Measurements from ENCODE around the gene SLC35F3.

SLC35F3 gene

GRCh38 chr1:233912909-233913308 is 8.4 kb downstream of the SLC35F3 start:
- no peak for DNase-seq

DNA sequence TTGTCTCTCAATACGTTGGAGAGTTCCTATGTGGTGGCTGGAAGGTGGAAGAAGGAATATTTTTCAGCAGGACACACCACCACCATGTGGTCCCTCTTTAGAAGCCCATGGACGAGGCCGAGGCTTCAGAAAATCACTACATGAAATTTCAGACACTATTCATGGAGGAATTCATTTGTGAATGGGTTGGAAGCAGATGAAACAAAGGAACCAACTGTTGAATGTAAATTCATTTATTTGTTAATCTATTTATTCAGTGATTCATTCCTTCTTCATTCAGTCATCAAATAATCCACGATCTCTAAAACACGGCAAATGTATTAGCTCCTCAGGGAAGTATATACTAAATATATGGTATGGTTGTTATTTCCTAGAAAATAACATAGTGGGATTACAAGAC is 12.2 kb downstream of the SLC35F3 start:
- DNase-seq, result no peak

GRCh38 chr1:233919786-233920185 is 15.3 kb downstream of the SLC35F3 start:
- DNase-seq, result no peak

DNA sequence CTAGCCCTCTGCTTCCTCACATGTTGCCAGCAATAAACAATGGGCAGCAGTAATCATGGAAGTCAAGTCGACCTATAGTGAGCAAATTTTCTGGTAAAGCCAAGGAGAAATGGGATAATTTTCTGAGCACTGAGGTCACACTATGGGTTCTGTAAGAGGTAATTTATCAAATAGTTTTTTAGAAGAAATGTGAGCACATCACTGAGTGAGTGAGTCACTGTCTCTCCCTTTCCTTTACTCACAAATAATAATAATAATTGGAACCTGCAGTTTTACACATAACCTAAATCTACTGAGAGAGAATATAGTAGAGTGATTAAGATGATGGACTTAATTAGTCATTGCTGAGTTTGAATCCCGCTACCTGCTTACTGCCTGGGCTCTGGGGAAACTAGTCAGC is 23.6 kb downstream of the SLC35F3 start:
- no peak for DNase-seq

GRCh38 chr1:233933339-233933738 is 28.9 kb downstream of the SLC35F3 start:
- no peak for DNase-seq

- no peak for DNase-seq
Measured at GRCh38 chr1:233935297-233935868, 30.9 kb downstream of the SLC35F3 start.

- no peak for DNase-seq
Measured at GRCh38 chr1:233936422-233936821, 31.9 kb downstream of the SLC35F3 start.

DNA sequence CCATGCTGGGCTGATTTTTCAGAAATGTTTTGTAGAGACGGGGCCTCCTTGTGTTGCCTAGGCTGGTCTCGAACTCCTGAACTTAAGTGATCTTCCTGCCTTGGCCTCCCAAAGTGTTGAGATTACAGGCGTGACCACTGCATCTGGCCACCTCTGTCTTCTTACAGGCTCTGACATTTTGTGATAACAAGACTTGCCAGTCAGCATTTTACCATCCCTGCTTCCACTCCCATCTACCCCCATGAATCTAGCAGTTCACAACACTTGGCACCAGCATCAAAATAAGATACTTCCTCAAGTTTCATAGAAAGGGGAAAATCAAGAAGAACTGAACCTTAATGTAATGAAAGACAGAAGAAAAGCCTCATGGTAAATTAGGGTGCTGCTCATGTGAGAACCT is 32.4 kb downstream of the SLC35F3 start:
- DNase-seq, result no peak

GRCh38 chr1:233938476-233938875 is 34.0 kb downstream of the SLC35F3 start:
- no peak for DNase-seq

DNA sequence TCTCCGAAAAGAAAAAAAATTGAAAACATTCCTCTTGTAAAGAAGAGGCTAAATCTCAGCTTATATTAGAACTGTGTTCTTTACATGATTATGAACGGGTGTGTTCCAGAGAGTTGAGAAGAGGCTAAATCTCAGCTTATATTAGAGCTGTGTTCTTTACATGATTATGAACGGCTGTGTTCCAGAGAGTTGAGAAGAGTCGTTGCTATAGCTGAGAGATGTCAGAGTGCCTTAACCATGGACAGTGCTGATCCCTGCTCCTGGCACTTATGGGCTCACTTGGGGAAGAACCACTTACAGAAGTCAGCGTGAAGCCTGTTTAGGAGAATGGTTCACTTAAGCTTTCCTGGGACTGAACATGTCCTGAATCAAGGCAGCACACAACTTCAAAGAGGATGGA is 35.0 kb downstream of the SLC35F3 start:
- DNase-seq, result no peak

GRCh38 chr1:233940908-233941307 is 36.4 kb downstream of the SLC35F3 start:
- DNase-seq, result no peak

GRCh38 chr1:233944601-233945000 is 40.1 kb downstream of the SLC35F3 start:
- DNase-seq, result no peak

- no peak for DNase-seq
Measured at GRCh38 chr1:233945573-233945972, 41.1 kb downstream of the SLC35F3 start.

- no peak for DNase-seq
Measured at GRCh38 chr1:233945979-233946378, 41.5 kb downstream of the SLC35F3 start.

DNA sequence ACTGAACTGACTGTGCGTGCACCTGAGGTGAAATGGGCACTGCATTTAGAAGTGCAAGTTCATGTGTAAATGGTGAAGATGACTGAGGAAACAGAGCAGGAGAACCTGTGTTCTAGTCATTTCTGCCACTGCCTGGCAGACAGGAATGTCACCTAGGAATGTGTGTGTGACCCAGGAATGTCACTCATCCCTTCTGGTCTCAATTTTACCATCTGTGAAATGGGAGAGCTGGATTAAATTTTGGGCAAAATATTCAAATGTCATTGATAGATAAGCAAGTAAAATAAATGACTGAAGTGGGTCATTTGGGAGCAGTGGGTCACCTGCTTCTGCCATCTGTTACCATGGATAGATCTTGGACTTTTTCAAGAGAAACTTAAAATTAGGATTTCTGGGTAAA is 42.2 kb downstream of the SLC35F3 start:
- no peak for DNase-seq

- no peak for DNase-seq
Measured at GRCh38 chr1:233951804-233952203, 47.3 kb downstream of the SLC35F3 start.

GRCh38 chr1:233957691-233958090 is 53.2 kb downstream of the SLC35F3 start:
- DNase-seq, result no peak

DNA sequence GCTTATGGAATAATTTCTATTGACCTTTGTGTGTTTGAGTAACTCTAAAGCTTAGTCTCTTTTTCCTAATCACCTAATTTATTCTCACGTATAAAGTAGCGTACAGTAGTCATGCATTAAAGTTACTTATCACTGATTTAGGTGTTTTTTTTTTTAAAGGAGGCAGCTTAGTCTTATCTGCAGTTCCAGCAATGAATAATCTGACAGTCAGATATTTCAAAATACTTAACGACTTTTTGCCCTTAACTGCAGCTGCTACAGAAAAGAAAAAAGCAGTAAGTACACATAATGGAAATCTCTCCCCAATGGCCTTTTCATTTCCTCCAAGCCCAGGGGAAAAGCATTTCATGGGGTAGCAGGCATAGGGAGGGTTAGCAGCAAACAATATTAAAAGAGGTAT is 54.6 kb downstream of the SLC35F3 start:
- no peak for DNase-seq

- no peak for DNase-seq
Measured at GRCh38 chr1:233959971-233960370, 55.5 kb downstream of the SLC35F3 start.

- no peak for DNase-seq
Measured at GRCh38 chr1:233960386-233960785, 55.9 kb downstream of the SLC35F3 start.

DNA sequence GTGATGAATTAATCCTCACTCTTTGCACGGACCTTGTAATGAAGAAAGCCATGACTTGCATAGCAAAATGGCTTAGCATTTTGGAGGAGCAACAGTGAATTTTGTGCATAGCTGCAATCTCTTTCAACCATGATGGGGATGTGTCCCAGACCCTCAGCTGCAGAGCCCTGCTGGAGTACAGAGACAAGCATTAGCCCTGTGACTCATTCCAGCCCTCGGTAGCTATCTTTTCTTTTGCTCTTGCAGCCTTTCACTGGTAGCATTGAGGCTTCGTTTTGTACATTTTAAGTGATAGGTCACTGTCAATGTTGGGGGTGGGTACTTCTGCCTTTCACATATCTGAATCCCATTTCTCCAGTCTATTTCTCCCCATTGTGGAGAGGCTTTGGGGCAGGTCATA is 58.4 kb downstream of the SLC35F3 start:
- no peak for DNase-seq

GRCh38 chr1:233965856-233966255 is 61.4 kb downstream of the SLC35F3 start:
- no peak for DNase-seq

GRCh38 chr1:233971753-233972152 is 67.3 kb downstream of the SLC35F3 start:
- no peak for DNase-seq

GRCh38 chr1:233972563-233972950 is 68.1 kb downstream of the SLC35F3 start:
- no peak for DNase-seq

- no peak for DNase-seq
Measured at GRCh38 chr1:233972951-233973635, 68.6 kb downstream of the SLC35F3 start.
